ENCODE measurements around the gene SNCB. TPM values are rescaled to one million over a fixed set of nuclear protein-coding genes. Genes with fewer than 3 reads are reported as not detected.

SNCB gene
- total and polyA plus RNA-seq, 2 of the 8 experiments (the other 6 are each of a cell fraction or from before 2014, with no cell fraction given): 4.2 to 5.9 TPM

DNA sequence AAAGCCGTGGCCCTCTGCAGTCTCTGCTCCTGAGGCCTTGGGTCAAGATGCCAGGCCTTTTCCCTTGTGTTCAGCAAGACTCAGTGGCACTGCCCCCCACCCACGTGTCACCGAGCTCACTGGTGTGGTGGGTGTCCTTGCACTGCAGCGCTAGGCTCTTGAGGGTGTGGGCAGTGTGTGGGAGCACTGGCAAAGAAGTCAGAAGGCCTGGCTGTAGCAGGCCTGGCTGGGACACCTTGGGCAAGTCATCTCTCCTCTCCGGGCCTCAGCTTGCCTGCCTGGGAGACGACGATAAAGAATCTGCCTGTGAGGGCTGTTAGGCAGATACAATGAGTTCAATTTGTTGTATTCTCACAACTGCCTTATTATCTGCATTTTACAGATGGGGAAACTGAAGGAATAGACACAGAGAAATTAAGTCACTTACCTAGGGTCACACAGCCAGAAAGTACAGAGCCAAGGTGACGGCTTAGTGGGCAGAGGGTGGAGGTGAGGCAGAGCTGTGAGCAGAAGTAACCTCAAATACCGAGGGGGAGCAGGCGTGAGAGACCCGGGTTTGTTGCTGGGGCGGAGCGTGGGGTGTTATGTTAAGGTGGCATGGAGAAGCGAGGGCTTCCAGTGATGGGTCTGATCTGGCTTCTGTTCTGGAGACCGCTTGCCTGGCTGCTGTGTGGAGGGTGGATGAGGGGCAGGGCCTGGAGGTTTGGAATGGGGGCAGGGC is 18.3 kb upstream of the SNCB start:
- no peak overlapping the region for H2BK20ac ChIP-seq (ENCODE audit: low read length)
- H3K23ac ChIP-seq (ENCODE audit: insufficient read length): no peak overlapping the region
- POLR2A ChIA-PET (ENCODE audit: partially characterized antibody): interaction anchor here (0.6 to 2.5 kb wide), 7 partner anchors 9 to 185 kb away, joined by 3 to 15 read pairs (median 4); partner anchors contain the start of genes EIF4E1B, RNF44 and SNCB
- no peak overlapping the region for H3K27ac ChIP-seq (ENCODE audit: low read depth, low read length)
- no peak overlapping the region; the same call in 1 of the 2 replicates for H2BK5ac ChIP-seq (ENCODE audit: low read depth, low read length)
- H4K91ac ChIP-seq (replicated peaks; ENCODE audit: insufficient read length, low read length): peak overlapping the region; percentile 59
- H3K4ac ChIP-seq (replicated peaks; ENCODE audit: insufficient read length, low read depth, low read length): peak overlapping the region; percentile 84
- H3K4me1 ChIP-seq (replicated peaks in 1 of 4; ENCODE audit: control insufficient read depth in 3 of 4, insufficient read depth in 4 of 4, low read length in 3 of 4): peaks cover 0 to 36% (median 21%) of the 10 kb centered on the region in 4 experiments; a peak in 6 of 7 replicates
- no peak overlapping the region for H3K14ac ChIP-seq (ENCODE audit: insufficient read length)
- no peak overlapping the region for H2BK120ac ChIP-seq (replicated peaks; ENCODE audit: low read depth, low read length)
- H3K4me3 ChIP-seq (ENCODE audit: extremely low read depth in 1 of 4, insufficient read depth in 2 of 4, low read depth in 3 of 4, low read length in 4 of 4): peak overlapping the region in 3 of 4 experiments; percentile 73 to 95 (median 77); a peak in 6 of 8 replicates
- H4K20me1 ChIP-seq (replicated peaks in 1 of 2; ENCODE audit: control insufficient read depth in 1 of 2, insufficient read depth in 2 of 2, low read length in 2 of 2): peaks cover 3 to 10% of the 10 kb centered on the region in 2 experiments
- 0 out of 2 replicates have a peak, but pooled peaks have one; percentile 8 for TF ChIP-seq MAX (IDR thresholded peaks at IDR 0.05)
- TF ChIP-seq ZNF274 (IDR thresholded peaks at IDR 0.05; ENCODE audit: borderline replicate concordance, extremely low read depth, low read length): no peak
- no peak overlapping the region for H3K56ac ChIP-seq (replicated peaks; ENCODE audit: insufficient read length, low read depth, low read length)
- 87% methylated on average over 15 of the region's 15 CpGs; no CpG with 5 or more reads in 1 of the 2 experiments for WGBS, 2 experiments (ENCODE audit: extremely low coverage in 1 of 2, insufficient coverage in 1 of 2, insufficient read length in 1 of 2, insufficient replicate concordance in 2 of 2, low coverage in 1 of 2, low lambda C conversion rate in 2 of 2, missing lambda C conversion rate in 1 of 2)
- H3K79me1 ChIP-seq (ENCODE audit: low read depth, low read length): peaks cover 16% of the 10 kb centered on the region
- peaks cover 0 to 5% (median 2%) of the 10 kb centered on the region in 4 experiments; a peak in 3 of 8 replicates for H3K36me3 ChIP-seq (ENCODE audit: control insufficient read depth in 2 of 4, insufficient read depth in 4 of 4, low read length in 3 of 4)
- peak overlapping the region; percentile 69 to 93 for H3K4me2 ChIP-seq (ENCODE audit: insufficient read depth in 1 of 2, low read depth in 2 of 2, low read length in 2 of 2)
- H4K5ac ChIP-seq (ENCODE audit: insufficient read length, low read depth, low read length): no peak overlapping the region
- no peak overlapping the region; the same call in 1 of the 2 replicates for H3K18ac ChIP-seq (ENCODE audit: extremely low read depth, low read length)
- H2BK15ac ChIP-seq (ENCODE audit: low read length): 0 out of 2 replicates have a peak overlapping the region, but pooled peaks have one; percentile 72
- no peak overlapping the region for H2AFZ ChIP-seq (ENCODE audit: low read length)
- peak overlapping the region; percentile 77; the same call in 1 of the 2 replicates for H2AK5ac ChIP-seq (ENCODE audit: low read depth, low read length)
- H3K23me2 ChIP-seq (ENCODE audit: low read depth, low read length): peaks cover 7% of the 10 kb centered on the region; the same call in 1 of the 2 replicates
- H3K9me3 ChIP-seq (ENCODE audit: insufficient read depth in 2 of 2, low read depth in 1 of 2, low read length in 1 of 2): no peaks in the 10 kb centered on the region
- CTCF ChIA-PET (ENCODE audit: partially characterized antibody): interaction anchor here (1.3 to 2.6 kb wide), 5 partner anchors 9 to 931 kb away, joined by 3 to 12 read pairs (median 5); no protein-coding TSS in a partner anchor
- peaks cover 0 to 22% of the 10 kb centered on the region in 2 experiments; a peak in 1 of 4 replicates for H3K79me2 ChIP-seq (ENCODE audit: control insufficient read depth in 1 of 2, insufficient read depth in 2 of 2, low read length in 2 of 2)
- H4K8ac ChIP-seq (ENCODE audit: extremely low read depth, insufficient read depth, low read length): no peak overlapping the region
- DNase-seq (ENCODE audit: low read depth in 1 of 2, low spot score in 2 of 2) (no peak), FAIRE-seq (no peak)
- 0 out of 2 replicates have a peak overlapping the region, but pooled peaks have one; percentile 75 for H2BK12ac ChIP-seq (ENCODE audit: low read depth, low read length)
- no peaks in the 10 kb centered on the region; a peak in 1 of 7 replicates for H3K27me3 ChIP-seq (replicated peaks in 1 of 4; ENCODE audit: control insufficient read depth in 3 of 4, extremely low read depth in 1 of 4, insufficient read depth in 3 of 4, low read length in 3 of 4)
- peak overlapping the region in 1 of 4 experiments; percentile 42; a peak in 2 of 7 replicates for H3K9ac ChIP-seq (replicated peaks in 1 of 4; ENCODE audit: extremely low read depth in 1 of 4, low read depth in 3 of 4, low read length in 3 of 4)
